AG04450 (cell line): Measurements from ENCODE around the gene REV1. TPM values are rescaled to one million over a fixed set of nuclear protein-coding genes. Genes with fewer than 3 reads are reported as not detected.

Experiments used
- CTCF ChIA-PET: fragments of 300-600, 350-600 bp; formaldehyde crosslinking; extraction: SDS; loops from one replicate; lab custom pipeline; 2022; ENCODE audit warnings: antibody characterized with exemption, inconsistent platforms; lab: Charles Lee
- POLR2A ChIA-PET: fragments of 350-600 bp; formaldehyde crosslinking; extraction: SDS; loops from one replicate; lab custom pipeline; 2021; ENCODE audit warnings: antibody characterized with exemption, inconsistent platforms; lab: Yijun Ruan, JAX
- DNase-seq: peaks from one replicate; pipeline ENCODE4 v3.0.0-alpha.2; 2011; ENCODE audit warnings: low read depth, low spot score
- H3K27ac ChIP-seq: one replicate; pipeline ENCODE4 v1.5.1; 2012; ENCODE audit warnings: low read depth, low read length, control low read depth
- H3K27me3 ChIP-seq: one replicate; pipeline ENCODE4 v1.6.0; 2012; ENCODE audit warnings: low read length; ENCODE audit not compliant: control insufficient read depth, insufficient read depth
- H3K4me3 ChIP-seq: 2 replicates; pipeline ENCODE4 v1.5.1; 2011; ENCODE audit warnings: mild to moderate bottlenecking, low read depth, low read length, control low read depth
- H3K9me3 ChIP-seq: 2 replicates; pipeline ENCODE4 v1.5.1; 2012; ENCODE audit warnings: low read length; ENCODE audit not compliant: control insufficient read depth, insufficient read depth
- CTCF ChIP-seq: IDR thresholded peaks from 2 replicates; pipeline ENCODE4 v1.5.1; 2011; ENCODE audit warnings: low read depth, low read length, control low read depth, inconsistent platforms
- polyA plus RNA-seq: library from polyadenylated mRNA; depleted of rRNA; stranded (reverse); fragments of >200 nt; gene quantifications from 2 replicates; pipeline ENCODE4 v1.2.3, GENCODE V29; 2011

The REV1 gene
- polyA plus RNA-seq, 1 experiment = 26.4 TPM

GRCh38 chr2:99421469-99421868 is 68.3 kb downstream of the REV1 start:
- DNase-seq = no peak

GRCh38 chr2:99420751-99421299 is 69.0 kb downstream of the REV1 start:
- no peak overlapping the region for H3K27ac ChIP-seq

More at GRCh38 chr2:99421469-99421868, 68.3 kb downstream of the REV1 start:
- Histone ChIP-seq H3K27ac (no peak overlapping the region), H3K9me3 (no peaks in the 10 kb centered on the region), H3K27me3 (no peaks in the 10 kb centered on the region), H3K4me3 (no peak overlapping the region)
- ChIA-PET CTCF (interaction anchor here (1.0 kb wide), 2 partner anchors 9 to 22 kb away, joined by 3 read pairs; no protein-coding TSS in a partner anchor), POLR2A (interaction anchor here (1.7 kb wide), 1 partner anchor 10 kb away, joined by 11 read pairs; no protein-coding TSS in a partner anchor)
- no peak for TF ChIP-seq CTCF

GRCh38 chr2:99420031-99420430 is 69.8 kb downstream of the REV1 start:
- CTCF ChIA-PET = no interaction called here
- POLR2A ChIA-PET = interaction anchor here (1.0 to 1.7 kb wide), 2 partner anchors 11 to 84 kb away, joined by 3 to 11 read pairs; partner anchors contain the start of gene TXNDC9
- no peak for TF ChIP-seq CTCF
- H3K27me3 ChIP-seq = no peaks in the 10 kb centered on the region
- no peak for DNase-seq
- H3K27ac ChIP-seq = no peak overlapping the region
- H3K9me3 ChIP-seq = no peaks in the 10 kb centered on the region
- H3K4me3 ChIP-seq = no peak overlapping the region

More at GRCh38 chr2:99420751-99421299, 69.0 kb downstream of the REV1 start:
- DNase-seq = no peak
- TF ChIP-seq CTCF = no peak
- H3K27me3 ChIP-seq = no peaks in the 10 kb centered on the region
- POLR2A ChIA-PET = interaction anchor here (0.6 to 1.7 kb wide), 4 partner anchors 10 to 84 kb away, joined by 3 to 11 read pairs (median 4); partner anchors contain the start of gene TXNDC9
- CTCF ChIA-PET = interaction anchor here (0.8 to 1.0 kb wide), 3 partner anchors 9 to 23 kb away, joined by 3 read pairs; no protein-coding TSS in a partner anchor
- H3K4me3 ChIP-seq = no peak overlapping the region
- no peaks in the 10 kb centered on the region for H3K9me3 ChIP-seq

- Histone ChIP-seq H3K9me3 (no peaks in the 10 kb centered on the region), H3K4me3 (no peak overlapping the region), H3K27me3 (no peaks in the 10 kb centered on the region), H3K27ac (no peak overlapping the region)
- no peak for DNase-seq
- CTCF ChIA-PET = no interaction called here
- POLR2A ChIA-PET = interaction anchor here (0.6 kb wide), 1 partner anchor 236 kb away, joined by 7 read pairs; no protein-coding TSS in a partner anchor
- no peak for TF ChIP-seq CTCF
Observed at GRCh38 chr2:99417396-99417795, 72.4 kb downstream of the REV1 start.

GRCh38 chr2:99414566-99414965 is 75.3 kb downstream of the REV1 start:
- no peaks in the 10 kb centered on the region for H3K27me3 ChIP-seq
- DNase-seq = no peak
- H3K27ac ChIP-seq = no peak overlapping the region
- POLR2A ChIA-PET = no interaction called here
- no peak overlapping the region for H3K4me3 ChIP-seq
- CTCF ChIA-PET = interaction anchor here (1.0 kb wide), 1 partner anchor 846 kb away, joined by 3 read pairs; no protein-coding TSS in a partner anchor
- no peaks in the 10 kb centered on the region for H3K9me3 ChIP-seq
- no peak for TF ChIP-seq CTCF
